HEK293 (cell line): Measurements from ENCODE around the gene GSK3B.

ENCODE experiments used
- CTCF ChIP-seq: fragments of 450-650 bp; formaldehyde crosslinking; IDR thresholded peaks from 2 replicates; pipeline ENCODE4 v1.5.1; 2016; ENCODE audit warnings: missing biosample characterization, missing genetic modification characterization
- HOXA7 ChIP-seq: sonication (generic); formaldehyde crosslinking; IDR thresholded peaks from 2 replicates; pipeline ENCODE4 v1.8.1; 2022; ENCODE audit warnings: missing genetic modification reagents, borderline replicate concordance
- TCF7L2 ChIP-seq: IDR thresholded peaks from 2 replicates; pipeline ENCODE4 v1.6.1; 2011; ENCODE audit warnings: low read depth, mild to moderate bottlenecking, inconsistent platforms, low read length, moderate library complexity, borderline replicate concordance
- ZBTB21 ChIP-seq: fragments of 450-650 bp; formaldehyde crosslinking; IDR thresholded peaks from 2 replicates; pipeline ENCODE4 v1.5.1; 2017; ENCODE audit warnings: missing biosample characterization, missing genetic modification characterization
- ZNF16 ChIP-seq: fragments of 450-650 bp; formaldehyde crosslinking; IDR thresholded peaks from 2 replicates; pipeline ENCODE4 v1.5.1; 2016; ENCODE audit warnings: low read depth, missing biosample characterization, missing genetic modification characterization
- ZNF624 ChIP-seq: fragments of 450-650 bp; formaldehyde crosslinking; IDR thresholded peaks from 2 replicates; pipeline ENCODE4 v1.5.1; 2017; ENCODE audit warnings: missing biosample characterization, missing genetic modification characterization
- ZNF791 ChIP-seq: fragments of 450-650 bp; formaldehyde crosslinking; IDR thresholded peaks from 2 replicates; pipeline ENCODE4 v1.5.1; 2016; ENCODE audit warnings: missing biosample characterization, missing genetic modification characterization

DNA sequence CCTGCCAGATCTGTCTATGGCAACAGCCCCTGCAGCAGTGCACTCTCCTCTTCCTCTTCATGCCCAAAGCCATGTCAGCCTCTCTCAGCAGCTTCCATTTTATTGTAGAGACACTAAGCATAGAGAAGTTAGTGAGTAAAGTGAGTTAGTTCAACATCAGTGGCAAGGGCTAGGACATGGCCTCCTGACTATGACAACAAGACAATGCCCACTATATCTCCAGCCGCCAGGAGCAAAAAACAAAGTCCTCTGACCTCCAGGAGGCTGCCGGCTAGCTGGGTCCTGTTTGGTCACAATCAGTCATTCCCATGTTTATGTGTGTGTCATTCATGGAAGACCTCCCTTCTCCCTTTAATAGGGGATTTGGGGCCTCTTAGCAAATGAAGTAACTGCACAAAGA is 297.5 kb downstream of the GSK3B start:
- TF ChIP-seq ZBTB21, result no peak
- no peak for TF ChIP-seq ZNF791 (tag by site-specific recombination)
- TF ChIP-seq ZNF16, result no peak
- no peak for TF ChIP-seq HOXA7 (CRISPR knock-in tag)
- no peak for TF ChIP-seq ZNF624 (tag by site-specific recombination)
- TF ChIP-seq CTCF (tag by site-specific recombination), result no peak
- TF ChIP-seq TCF7L2, result no peak
